SJCRH30 (cell line): ENCODE measurements around the gene CAMSAP1. TPM values are rescaled to one million over a fixed set of nuclear protein-coding genes. Genes with fewer than 3 reads are reported as not detected.

Experiments
- DNase-seq, 2 experiments: peaks; one replicate each; pipeline ENCODE4 v3.0.0-alpha.2; 2015 to 2020
- H3K27ac ChIP-seq: fragments of 250-450 bp; sonication (Bioruptor Pico); 2 replicates; pipeline ENCODE4 v1.5.1; 2020; ENCODE audit warnings: mild to moderate bottlenecking, moderate library complexity
- H3K27me3 ChIP-seq: fragments of 250-450 bp; sonication (Bioruptor Pico); 2 replicates; pipeline ENCODE4 v1.5.1; 2020; ENCODE audit warnings: mild to moderate bottlenecking, moderate library complexity
- H3K36me3 ChIP-seq: fragments of 250-450 bp; sonication (Bioruptor Pico); 2 replicates; pipeline ENCODE4 v1.5.1; 2020; ENCODE audit warnings: mild to moderate bottlenecking, moderate library complexity
- H3K4me1 ChIP-seq: fragments of 250-450 bp; sonication (Bioruptor Pico); 2 replicates; pipeline ENCODE4 v1.5.1; 2020; ENCODE audit warnings: mild to moderate bottlenecking, moderate library complexity
- H3K4me3 ChIP-seq: fragments of 250-450 bp; sonication (Bioruptor Pico); 2 replicates; pipeline ENCODE4 v1.5.1; 2020; ENCODE audit warnings: mild to moderate bottlenecking, moderate library complexity
- H3K9me3 ChIP-seq: fragments of 250-450 bp; sonication (Bioruptor Pico); replicated peaks from 2 replicates; pipeline ENCODE4 v1.5.1; 2020; ENCODE audit warnings: mild to moderate bottlenecking, moderate library complexity
- total RNA-seq: library from RNA; depleted of rRNA; stranded (reverse); fragments of >200 nt; shearing (Covaris generic); gene quantifications from 2 replicates; pipeline ENCODE4 v1.2.3, GENCODE V29; 2014; rRNA removed

Gene CAMSAP1
- total RNA-seq, 1 experiment from 2014 or later = 42.3 TPM

- Histone ChIP-seq H3K36me3 (no peaks in the 10 kb centered on the region), H3K27ac (no peak overlapping the region), H3K27me3 (no peaks in the 10 kb centered on the region), H3K9me3 (no peaks in the 10 kb centered on the region), H3K4me3 (no peak overlapping the region), H3K4me1 (no peaks in the 10 kb centered on the region)
- no peak for DNase-seq
These were observed 147.6 kb downstream of the CAMSAP1 start for GRCh38 chr9:135759676-135760300.

- DNase-seq = no peak
- Histone ChIP-seq H3K36me3 (no peaks in the 10 kb centered on the region), H3K27me3 (no peaks in the 10 kb centered on the region), H3K4me3 (no peak overlapping the region), H3K4me1 (no peaks in the 10 kb centered on the region), H3K27ac (no peak overlapping the region), H3K9me3 (no peaks in the 10 kb centered on the region)
These were observed 148.5 kb downstream of the CAMSAP1 start for GRCh38 chr9:135758870-135759269.

Other genes starting within 250 kb of the CAMSAP1 start
- not detected in 2 replicates for gene LCN9, start 244.2 kb downstream of the CAMSAP1 start, total RNA-seq
- gene SOHLH1, start 208.1 kb downstream of the CAMSAP1 start, total RNA-seq = 2.1 and 2.4 TPM in 2 replicates
- 0.33 and 0.51 TPM in 2 replicates for gene KCNT1, start 205.4 kb downstream of the CAMSAP1 start, total RNA-seq
- gene UBAC1, start 53.8 kb upstream of the CAMSAP1 start, total RNA-seq = 60.6 and 62.8 TPM in 2 replicates
- gene NACC2, start 187.7 kb upstream of the CAMSAP1 start, total RNA-seq = 3.6 and 4.4 TPM in 2 replicates
- 31.8 and 34.0 TPM in 2 replicates for gene TMEM250, start 211.3 kb upstream of the CAMSAP1 start, total RNA-seq